IMR-90 (cell line): ENCODE measurements around the gene CSGALNACT2. TPM values are rescaled to one million over a fixed set of nuclear protein-coding genes. Genes with fewer than 3 reads are reported as not detected.

Source experiments
- ATAC-seq: fragments of 200-7000 bp; cut with Tn5 transposase; 2 replicates; pipeline ENCODE4 v1.9.1; 2020; ENCODE audit warnings: low read depth, mild to moderate bottlenecking, moderate library complexity
- BruUV-seq: library from RNA; stranded (reverse); fragments of 400-500 nt; replicated peaks from 2 replicates; lab custom pipeline; 2021; lab: Mats Ljungman, UMichigan
- CTCF ChIA-PET: fragments of 300-600 bp; formaldehyde crosslinking; extraction: SDS; loops from one replicate; lab custom pipeline; 2021; ENCODE audit warnings: antibody characterized with exemption; lab: Yijun Ruan, JAX
- POLR2A ChIA-PET: fragments of 300-600 bp; sonication (Branson Sonifier 250); formaldehyde crosslinking; loops from one replicate; lab custom pipeline; 2022; ENCODE audit warnings: antibody characterized with exemption; ENCODE audit not compliant: unreplicated experiment; lab: Charles Lee
- DNase-seq: peaks from one replicate; pipeline ENCODE4 v3.0.0; 2013
- H2AFZ ChIP-seq: replicated peaks from 2 replicates; pipeline ENCODE3; 2013; ENCODE audit warnings: low read length, mild to moderate bottlenecking; ENCODE audit not compliant: poor library complexity
- H2AK5ac ChIP-seq: 2 replicates; pipeline ENCODE4 v1.6.1; 2013; ENCODE audit warnings: low read depth, low read length, inconsistent platforms
- H2AK9ac ChIP-seq: replicated peaks from 2 replicates; pipeline ENCODE3; 2013; ENCODE audit warnings: mild to moderate bottlenecking, low read depth, low read length, moderate library complexity; ENCODE audit not compliant: poor library complexity
- H2BK120ac ChIP-seq: 2 replicates; pipeline ENCODE4 v1.6.1; 2013; ENCODE audit warnings: low read depth, low read length, inconsistent platforms
- H2BK15ac ChIP-seq: 3 replicates; pipeline ENCODE4 v1.6.1; 2013; ENCODE audit warnings: low read depth, low read length, inconsistent platforms
- H2BK20ac ChIP-seq: 2 replicates; pipeline ENCODE4 v1.6.1; 2013; ENCODE audit warnings: low read depth, mild to moderate bottlenecking, inconsistent platforms, low read length, moderate library complexity
- H2BK5ac ChIP-seq: 2 replicates; pipeline ENCODE4 v1.6.1; 2013; ENCODE audit warnings: mild to moderate bottlenecking, low read depth, low read length, inconsistent platforms; ENCODE audit not compliant: poor library complexity, severe bottlenecking
- H3K14ac ChIP-seq: replicated peaks from 2 replicates; pipeline ENCODE4 v1.6.1; 2013; ENCODE audit warnings: low read depth, low read length, inconsistent platforms
- H3K18ac ChIP-seq: 2 replicates; pipeline ENCODE4 v1.6.1; 2013; ENCODE audit warnings: low read depth, low read length, control low read depth
- H3K23ac ChIP-seq: 2 replicates; pipeline ENCODE4 v1.6.1; 2013; ENCODE audit warnings: low read depth, low read length, inconsistent platforms
- H3K27ac ChIP-seq: 2 replicates; pipeline ENCODE4 v1.5.1; 2013; ENCODE audit warnings: mild to moderate bottlenecking, control low read depth, low read length; ENCODE audit not compliant: insufficient read depth
- H3K27me3 ChIP-seq: 2 replicates; pipeline ENCODE4 v1.6.1; 2013; ENCODE audit warnings: low read length; ENCODE audit not compliant: control insufficient read depth, insufficient read depth
- H3K36me3 ChIP-seq: 2 replicates; pipeline ENCODE4 v1.6.1; 2013; ENCODE audit warnings: low read length, mixed read lengths; ENCODE audit not compliant: control insufficient read depth, insufficient read depth
- H3K4ac ChIP-seq: 2 replicates; pipeline ENCODE4 v1.6.1; 2013; ENCODE audit warnings: low read depth, low read length, inconsistent platforms
- H3K4me1 ChIP-seq: 2 replicates; pipeline ENCODE4 v1.6.1; 2013; ENCODE audit warnings: low read length, mixed read lengths; ENCODE audit not compliant: control insufficient read depth, insufficient read depth
- H3K4me2 ChIP-seq: 2 replicates; pipeline ENCODE4 v1.6.1; 2013; ENCODE audit warnings: low read depth, mild to moderate bottlenecking, control low read depth, low read length, moderate library complexity
- H3K4me3 ChIP-seq: 2 replicates; pipeline ENCODE4 v1.5.1; 2013; ENCODE audit warnings: low read depth, mild to moderate bottlenecking, control low read depth, low read length, moderate library complexity; ENCODE audit not compliant: insufficient read depth
- H3K56ac ChIP-seq: 2 replicates; pipeline ENCODE4 v1.6.1; 2013; ENCODE audit warnings: low read length, inconsistent platforms; ENCODE audit not compliant: insufficient read depth; ENCODE audit errors: extremely low read depth
- H3K79me1 ChIP-seq, 2 experiments: 2 replicates each; pipeline ENCODE4 v1.6.1; 2013; ENCODE audit warnings: low read length in 2 of 2, inconsistent platforms in 1 of 2, low read depth in 1 of 2
- H3K9ac ChIP-seq: 2 replicates; pipeline ENCODE4 v1.6.1; 2013; ENCODE audit warnings: low read depth, low read length, control low read depth
- H3K9me1 ChIP-seq: 2 replicates; pipeline ENCODE4 v1.6.1; 2013; ENCODE audit warnings: low read length, inconsistent platforms; ENCODE audit not compliant: insufficient read depth
- H3K9me3 ChIP-seq: 2 replicates; pipeline ENCODE4 v1.6.1; 2013; ENCODE audit warnings: low read length; ENCODE audit not compliant: control insufficient read depth, insufficient read depth
- H4K20me1 ChIP-seq: 2 replicates; pipeline ENCODE4 v1.6.1; 2013; ENCODE audit warnings: low read length, inconsistent platforms; ENCODE audit not compliant: insufficient read depth
- H4K5ac ChIP-seq: 2 replicates; pipeline ENCODE4 v1.6.1; 2013; ENCODE audit warnings: mild to moderate bottlenecking, low read depth, low read length, control low read depth
- H4K8ac ChIP-seq, 2 experiments: 2 replicates each; pipeline ENCODE4 v1.6.1; 2013; ENCODE audit warnings: low read depth in 2 of 2, low read length in 2 of 2, control low read depth in 1 of 2, inconsistent platforms in 1 of 2
- H4K91ac ChIP-seq: 2 replicates; pipeline ENCODE4 v1.6.1; 2013; ENCODE audit warnings: low read depth, low read length, inconsistent platforms; ENCODE audit not compliant: insufficient read depth
- RCOR1 ChIP-seq: IDR thresholded peaks from 2 replicates; pipeline ENCODE4 v1.6.1; 2012; ENCODE audit warnings: mild to moderate bottlenecking, low read length, improper control_type of control experiment; ENCODE audit not compliant: insufficient replicate concordance
- WGBS, 2 experiments: methylation state at CpG; one replicate each; pipeline versions ENCODE4 v1.1.5 to v1.1.7; 2013; ENCODE audit warnings: missing lambda C conversion rate in 2 of 2; ENCODE audit not compliant: insufficient read length in 1 of 2; ENCODE audit errors: extremely low coverage in 2 of 2; 5-methylcytosine and 5-hydroxymethylcytosine counted together
- dilution Hi-C: fragments of 300-500 bp; cut with HindIII; formaldehyde crosslinking; loops from one replicate; pipeline ENCODE4 v1.14.3; 2018; ENCODE audit warnings: low sequenced_read_pairs; ENCODE audit not compliant: unreplicated experiment
- in situ Hi-C: fragments of 300-500 bp; cut with MboI; formaldehyde crosslinking; loops from 3 replicates; pipeline ENCODE4 v1.14.3; 2019; ENCODE audit warnings: low sequenced_read_pairs, inconsistent platforms, mixed read lengths
- intact Hi-C: fragments of 100-400 bp; cut with micrococcal nuclease; formaldehyde crosslinking; loops from 2 replicates; pipeline ENCODE4 v1.10.0; 2022
- polyA plus RNA-seq, 3 experiments: library from polyadenylated mRNA; depleted of rRNA; stranded (reverse); fragments of >200 nt; gene quantifications; 2 replicates each; pipeline ENCODE4 v1.2.3, GENCODE V29; 2012; ENCODE audit warnings: low replicate concordance in 1 of 3
- total RNA-seq: library from RNA; depleted of rRNA; stranded (reverse); fragments of >200 nt; gene quantifications from 2 replicates; pipeline ENCODE4 v1.2.3, GENCODE V29; 2012

Gene CSGALNACT2
- total and polyA plus RNA-seq, 2 of the 4 experiments (the other 2 are of a cell fraction) = 6.5 to 13.1 TPM

DNA sequence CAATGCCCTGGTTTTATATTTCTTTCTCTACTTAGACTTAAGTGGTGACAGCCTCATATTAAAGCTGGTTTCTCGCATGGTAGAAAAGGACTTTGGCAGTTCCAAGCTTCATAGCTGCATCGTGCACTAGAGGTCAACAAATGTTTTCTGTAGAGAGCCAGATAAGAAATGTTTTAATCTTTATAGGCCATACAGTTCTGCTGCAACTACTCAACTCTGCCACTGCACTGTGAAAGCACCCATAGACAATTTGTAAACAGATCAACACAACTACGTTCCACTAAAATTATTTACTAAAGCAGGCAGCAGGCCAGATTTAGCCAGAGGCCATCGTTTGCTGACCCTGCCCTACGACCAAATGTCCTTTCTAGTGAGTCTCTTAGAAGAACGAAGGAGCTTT lies 36.7 kb downstream of the CSGALNACT2 start:
- no peak overlapping the region for H3K23ac ChIP-seq
- DNase-seq (no peak), ATAC-seq (no peak)
- no peak overlapping the region for H3K4me3 ChIP-seq
- H3K56ac ChIP-seq = no peak overlapping the region
- in situ Hi-C loops (no loop called here), dilution Hi-C loops (no loop called here), intact Hi-C loops (no loop called here)
- POLR2A ChIA-PET = no interaction called here
- no peak for TF ChIP-seq RCOR1
- no peak overlapping the region for H2BK5ac ChIP-seq
- no peak overlapping the region for H3K27ac ChIP-seq
- no peak overlapping the region for H4K5ac ChIP-seq
- no CpG with 5 or more reads among the region's 6 CpGs for WGBS, 2 experiments
- H3K79me1 ChIP-seq = peaks cover 13 to 15% of the 10 kb centered on the region in 2 experiments
- no peak overlapping the region for H3K4me2 ChIP-seq
- no peak overlapping the region for H4K8ac ChIP-seq
- H3K9me1 ChIP-seq = peaks cover 6% of the 10 kb centered on the region; the same call in 1 of the 2 replicates
- H3K18ac ChIP-seq = no peak overlapping the region
- no peak overlapping the region for H3K9ac ChIP-seq
- H3K36me3 ChIP-seq = peaks cover 24% of the 10 kb centered on the region
- H3K14ac ChIP-seq = no peak overlapping the region
- H3K4me1 ChIP-seq = no peaks in the 10 kb centered on the region
- H4K91ac ChIP-seq = no peak overlapping the region
- no peak overlapping the region for H2AFZ ChIP-seq
- H2BK15ac ChIP-seq = no peak overlapping the region
- no peaks in the 10 kb centered on the region; the same call in 1 of the 2 replicates for H4K20me1 ChIP-seq
- H3K4ac ChIP-seq = no peak overlapping the region
- CTCF ChIA-PET = interaction anchor here (1.0 kb wide), 1 partner anchor 30 kb away, joined by 3 read pairs; no protein-coding TSS in a partner anchor
- H2BK120ac ChIP-seq = no peak overlapping the region
- no peak overlapping the region for H2AK5ac ChIP-seq
- H2BK20ac ChIP-seq = no peak overlapping the region
- no peak overlapping the region for H2AK9ac ChIP-seq
- no peaks in the 10 kb centered on the region for H3K27me3 ChIP-seq
- BruUV-seq = no TSS peak
- no peaks in the 10 kb centered on the region for H3K9me3 ChIP-seq
